Measurements from ENCODE around the gene CROCC2. TPM values are rescaled to one million over a fixed set of nuclear protein-coding genes. Genes with fewer than 3 reads are reported as not detected.

Gene CROCC2
- polyA plus RNA-seq, 1 experiment: not detected

- CTCF ChIA-PET: no interaction called here
- no peaks in the 10 kb centered on the region for H3K27me3 ChIP-seq (ENCODE audit: control insufficient read depth, insufficient read depth, low read length)
- POLR2A ChIA-PET: no interaction called here
Measured at GRCh38 chr2:241039416-241039815, 133.3 kb downstream of the CROCC2 start.

GRCh38 chr2:241040081-241040803 is 134.1 kb downstream of the CROCC2 start:
- Histone ChIP-seq H3K4me3 (ENCODE audit: low read depth, low read length) (no peak overlapping the region), H3K36me3 (ENCODE audit: control insufficient read depth, insufficient read depth, low read length) (no peaks in the 10 kb centered on the region; the same call in 1 of the 2 replicates), H3K27me3 (ENCODE audit: control insufficient read depth, insufficient read depth, low read length) (no peaks in the 10 kb centered on the region)
- no peak for DNase-seq (ENCODE audit: low read depth)
- no peak for TF ChIP-seq CTCF (IDR thresholded peaks at IDR 0.05; ENCODE audit: insufficient read depth, low read depth, low read length)
- POLR2A ChIA-PET: no interaction called here
- CTCF ChIA-PET: no interaction called here

More at GRCh38 chr2:241039416-241039815, 133.3 kb downstream of the CROCC2 start:
- no peak for TF ChIP-seq CTCF (IDR thresholded peaks at IDR 0.05; ENCODE audit: insufficient read depth, low read depth, low read length)
- Histone ChIP-seq H3K4me3 (ENCODE audit: low read depth, low read length) (no peak overlapping the region), H3K36me3 (ENCODE audit: control insufficient read depth, insufficient read depth, low read length) (no peaks in the 10 kb centered on the region; the same call in 1 of the 2 replicates)
- no peak for DNase-seq (ENCODE audit: low read depth)

- ChIA-PET POLR2A (no interaction called here), CTCF (no interaction called here)
- no peaks in the 10 kb centered on the region for H3K27me3 ChIP-seq (ENCODE audit: control insufficient read depth, insufficient read depth, low read length)
- no peak for TF ChIP-seq CTCF (IDR thresholded peaks at IDR 0.05; ENCODE audit: insufficient read depth, low read depth, low read length)
- H3K4me3 ChIP-seq (ENCODE audit: low read depth, low read length): no peak overlapping the region
- H3K36me3 ChIP-seq (ENCODE audit: control insufficient read depth, insufficient read depth, low read length): no peaks in the 10 kb centered on the region; the same call in 1 of the 2 replicates
- no peak for DNase-seq (ENCODE audit: low read depth)
Measured at GRCh38 chr2:241041589-241042158, 135.5 kb downstream of the CROCC2 start.

Other genes starting within 250 kb of the CROCC2 start
- gene AQP12B, start 223.5 kb upstream of the CROCC2 start, polyA plus RNA-seq (2011; rRNA removed): not detected in 2 replicates
- gene AQP12A, start 214.5 kb upstream of the CROCC2 start, polyA plus RNA-seq (2011; rRNA removed): not detected in 2 replicates
- gene KIF1A, start 86.1 kb upstream of the CROCC2 start, polyA plus RNA-seq (2011; rRNA removed): 0.01 TPM in 1 of 2 replicates, not detected in the other
- not detected in 2 replicates for gene AGXT, start 37.5 kb upstream of the CROCC2 start, polyA plus RNA-seq (2011; rRNA removed)
- not detected in 2 replicates for gene MAB21L4, start 10.2 kb upstream of the CROCC2 start, polyA plus RNA-seq (2011; rRNA removed)
- gene SNED1, start 92.3 kb downstream of the CROCC2 start, polyA plus RNA-seq (2011; rRNA removed): 1.8 and 3.9 TPM in 2 replicates
- 32.0 and 33.6 TPM in 2 replicates for gene MTERF4, start 196.0 kb downstream of the CROCC2 start, polyA plus RNA-seq (2011; rRNA removed)
- gene PASK, start 243.1 kb downstream of the CROCC2 start, polyA plus RNA-seq (2011; rRNA removed): 1.9 and 3.4 TPM in 2 replicates
- gene PPP1R7, start 244.1 kb downstream of the CROCC2 start, polyA plus RNA-seq (2011; rRNA removed): 45.8 and 63.0 TPM in 2 replicates